ENCODE measurements around the gene IKZF5.

Gene IKZF5

DNA sequence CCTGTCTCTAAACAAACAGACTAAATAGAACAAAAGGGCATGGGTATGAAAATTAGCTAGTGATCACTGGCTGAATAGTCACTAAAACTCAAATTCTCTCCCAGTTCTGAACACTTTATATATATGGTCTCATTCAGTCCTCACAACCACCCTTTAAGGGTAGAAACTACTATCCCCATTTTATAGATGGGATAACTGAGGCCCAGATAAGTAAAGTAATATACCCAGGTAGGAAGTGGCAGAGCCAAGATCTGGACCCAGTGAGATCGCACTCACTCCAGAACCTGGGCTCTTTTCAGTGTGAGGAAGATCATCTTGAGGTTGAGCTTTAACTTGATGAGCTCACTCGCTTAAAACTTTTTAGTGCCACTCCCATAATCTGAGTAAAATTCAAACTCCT lies 23.9 kb downstream of the IKZF5 start:
- no peaks in the 10 kb centered on the region for H3K36me3 ChIP-seq (replicated peaks)
- no peak for TF ChIP-seq CTCF (IDR thresholded peaks at IDR 0.05; ENCODE audit: low read depth, low read length, missing control alignments)
- H3K27ac ChIP-seq, result no peak overlapping the region
- no peaks in the 10 kb centered on the region for H3K27me3 ChIP-seq (replicated peaks)
- in situ Hi-C loops (cut with HindIII; ENCODE audit: low pct_ligation_motif_present, low sequenced_read_pairs), result no loop called here
- no peak for DNase-seq
- H3K4me3 ChIP-seq (ENCODE audit: low read depth, low read length), result no peak overlapping the region

- no peak for DNase-seq
Measured at GRCh38 chr10:122983898-122984297, 24.7 kb downstream of the IKZF5 start.

GRCh38 chr10:122981066-122981464 lies 27.5 kb downstream of the IKZF5 start:
- peak overlapping the region; percentile 87 for H3K4me3 ChIP-seq (ENCODE audit: low read depth, low read length)
- in situ Hi-C loops (cut with HindIII; ENCODE audit: low pct_ligation_motif_present, low sequenced_read_pairs), result no loop called here
- peak; percentile 35 for DNase-seq
- no peaks in the 10 kb centered on the region for H3K27me3 ChIP-seq (replicated peaks)
- peak; percentile 68 for TF ChIP-seq CTCF (IDR thresholded peaks at IDR 0.05; ENCODE audit: low read depth, low read length, missing control alignments)
- no peaks in the 10 kb centered on the region for H3K36me3 ChIP-seq (replicated peaks)
- no peak overlapping the region for H3K27ac ChIP-seq

More at GRCh38 chr10:122983898-122984297, 24.7 kb downstream of the IKZF5 start:
- no peaks in the 10 kb centered on the region for H3K36me3 ChIP-seq (replicated peaks)
- no peak for TF ChIP-seq CTCF (IDR thresholded peaks at IDR 0.05; ENCODE audit: low read depth, low read length, missing control alignments)
- H3K27ac ChIP-seq, result no peak overlapping the region
- in situ Hi-C loops (cut with HindIII; ENCODE audit: low pct_ligation_motif_present, low sequenced_read_pairs), result no loop called here
- H3K27me3 ChIP-seq (replicated peaks), result no peaks in the 10 kb centered on the region
- no peak overlapping the region for H3K4me3 ChIP-seq (ENCODE audit: low read depth, low read length)

DNA sequence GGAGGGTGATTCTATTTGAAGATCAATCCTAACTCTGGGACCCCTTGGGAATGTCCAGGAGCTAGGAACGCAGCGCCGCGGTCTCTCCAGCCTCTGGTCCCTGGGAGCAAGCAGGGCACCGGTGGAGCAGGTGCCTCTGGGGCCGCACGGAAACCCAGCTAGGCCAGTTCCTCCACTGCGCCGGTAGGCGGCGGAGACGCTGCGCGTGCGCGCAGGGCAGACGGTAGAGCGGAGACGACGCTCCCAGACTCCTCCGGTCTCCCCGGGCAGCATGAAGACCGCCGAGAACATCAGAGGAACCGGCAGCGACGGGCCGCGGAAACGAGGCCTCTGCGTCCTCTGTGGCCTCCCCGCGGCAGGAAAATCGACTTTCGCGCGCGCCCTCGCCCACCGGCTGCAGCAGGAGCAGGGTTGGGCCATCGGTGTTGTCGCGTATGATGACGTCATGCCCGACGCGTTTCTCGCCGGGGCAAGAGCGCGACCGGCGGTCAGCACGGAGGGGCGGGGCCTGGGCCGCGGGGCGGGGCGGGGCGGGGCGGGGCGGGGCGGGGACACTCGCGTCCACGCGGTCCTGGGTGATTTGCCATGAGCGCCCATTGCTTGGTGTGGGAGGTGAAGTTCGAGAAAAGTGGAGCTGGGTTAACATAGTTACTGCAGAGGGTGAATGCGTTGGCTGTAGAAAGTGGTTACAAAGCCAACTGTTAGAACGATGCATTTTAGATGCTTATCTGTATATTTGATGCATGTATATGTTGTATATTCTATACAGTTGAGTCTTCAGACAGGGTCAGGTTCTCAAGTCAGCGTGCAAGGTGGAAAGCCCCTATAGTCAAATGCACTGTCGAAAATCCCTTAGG lies 28.2 kb downstream of the IKZF5 start, which contains the start of gene PSTK:
Gene PSTK, plus strand, starts transcription at position 193 of the 857 bp plus-strand sequence. Its CDS starts 79 bp downstream, at position 272.
- Histone ChIP-seq H3K27ac (peak within 1 kb of the TSS; percentile 89), H3K36me3 (replicated peaks) (no peaks in the 10 kb centered on the region), H3K4me3 (ENCODE audit: low read depth, low read length) (peak within 1 kb of the TSS; percentile 87), H3K27me3 (replicated peaks) (no peaks in the 10 kb centered on the region)
- peak; percentile 96 for TF ChIP-seq CTCF (IDR thresholded peaks at IDR 0.05; ENCODE audit: low read depth, low read length, missing control alignments)
- peak; percentile 79 for DNase-seq
- in situ Hi-C loops (cut with HindIII; ENCODE audit: low pct_ligation_motif_present, low sequenced_read_pairs), result no loop called here

DNA sequence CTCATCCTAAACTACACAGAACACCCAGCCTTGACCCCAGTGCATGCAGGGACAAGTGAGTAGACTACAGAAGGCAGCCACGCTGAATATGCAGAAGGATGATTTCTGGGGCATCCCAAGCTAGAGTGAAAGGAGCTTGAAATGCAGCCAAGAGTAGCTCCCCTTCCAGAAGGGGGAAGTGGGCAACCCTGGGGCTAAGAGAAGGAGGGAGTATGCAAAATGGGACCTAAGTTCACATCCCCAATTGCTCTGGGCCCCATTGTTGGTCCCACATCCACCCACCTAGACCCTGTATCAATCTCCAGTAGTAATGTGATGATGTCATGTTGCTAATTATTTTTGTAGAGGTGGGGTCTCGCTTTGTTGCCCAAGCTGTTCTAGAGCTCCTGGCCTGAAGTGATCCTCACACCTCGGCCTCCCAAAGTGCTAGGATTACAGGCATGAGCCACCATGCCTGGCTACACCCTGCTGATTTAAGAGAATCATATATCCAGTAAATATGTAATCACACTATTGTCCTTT lies 34.0 kb downstream of the IKZF5 start:
- no peak overlapping the region for H3K4me3 ChIP-seq (ENCODE audit: low read depth, low read length)

More for the DNA sequence above, 34.0 kb downstream of the IKZF5 start:
- no peaks in the 10 kb centered on the region for H3K27me3 ChIP-seq (replicated peaks)
- DNase-seq, result no peak
- H3K27ac ChIP-seq, result no peak overlapping the region
- no peak for TF ChIP-seq CTCF (IDR thresholded peaks at IDR 0.05; ENCODE audit: low read depth, low read length, missing control alignments)
- in situ Hi-C loops (cut with HindIII; ENCODE audit: low pct_ligation_motif_present, low sequenced_read_pairs), result no loop called here
- no peaks in the 10 kb centered on the region for H3K36me3 ChIP-seq (replicated peaks)
